Measurements from ENCODE around the gene ABCC8. TPM values are rescaled to one million over a fixed set of nuclear protein-coding genes. Genes with fewer than 3 reads are reported as not detected.

ABCC8 gene
- total and polyA plus RNA-seq, 2 experiments from 2014 or later: 2.0 to 3.4 TPM

DNA sequence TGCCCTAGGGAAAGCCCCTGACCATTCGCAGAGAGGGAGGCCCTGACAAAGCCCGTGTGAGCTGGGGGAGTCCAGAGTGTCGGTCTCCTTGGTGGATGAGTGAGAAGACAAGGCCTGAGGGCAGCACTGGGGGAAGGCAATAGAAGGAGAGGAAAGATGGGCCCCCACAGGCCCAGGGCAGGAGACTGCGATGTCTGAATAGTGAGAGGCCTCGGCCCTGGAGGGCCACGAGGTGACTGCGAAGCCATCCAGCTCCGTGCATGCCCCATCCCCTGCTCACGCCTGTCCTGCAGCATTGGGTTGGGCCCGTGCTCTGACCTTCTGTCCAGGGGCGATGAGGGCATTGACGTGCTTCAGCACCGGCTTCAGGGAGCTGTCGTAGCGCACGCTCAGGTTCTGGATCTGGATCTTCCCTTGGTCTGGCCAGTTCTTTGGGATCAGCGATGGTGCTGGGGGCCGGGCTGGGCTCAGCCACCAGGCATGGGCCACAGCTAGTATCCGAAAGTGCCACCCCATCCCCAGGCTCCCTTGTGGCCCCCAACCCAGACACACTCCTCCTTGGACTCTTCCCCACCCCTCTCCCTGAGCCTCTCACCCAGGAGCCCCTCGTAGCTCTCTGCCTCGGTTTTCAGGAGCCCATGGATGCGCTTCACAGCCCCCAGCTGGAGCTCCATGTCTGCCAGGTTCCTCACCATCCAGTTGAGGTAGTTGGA is 79.9 kb downstream of the ABCC8 start (continued):
- TF ChIP-seq, protein P1, sequence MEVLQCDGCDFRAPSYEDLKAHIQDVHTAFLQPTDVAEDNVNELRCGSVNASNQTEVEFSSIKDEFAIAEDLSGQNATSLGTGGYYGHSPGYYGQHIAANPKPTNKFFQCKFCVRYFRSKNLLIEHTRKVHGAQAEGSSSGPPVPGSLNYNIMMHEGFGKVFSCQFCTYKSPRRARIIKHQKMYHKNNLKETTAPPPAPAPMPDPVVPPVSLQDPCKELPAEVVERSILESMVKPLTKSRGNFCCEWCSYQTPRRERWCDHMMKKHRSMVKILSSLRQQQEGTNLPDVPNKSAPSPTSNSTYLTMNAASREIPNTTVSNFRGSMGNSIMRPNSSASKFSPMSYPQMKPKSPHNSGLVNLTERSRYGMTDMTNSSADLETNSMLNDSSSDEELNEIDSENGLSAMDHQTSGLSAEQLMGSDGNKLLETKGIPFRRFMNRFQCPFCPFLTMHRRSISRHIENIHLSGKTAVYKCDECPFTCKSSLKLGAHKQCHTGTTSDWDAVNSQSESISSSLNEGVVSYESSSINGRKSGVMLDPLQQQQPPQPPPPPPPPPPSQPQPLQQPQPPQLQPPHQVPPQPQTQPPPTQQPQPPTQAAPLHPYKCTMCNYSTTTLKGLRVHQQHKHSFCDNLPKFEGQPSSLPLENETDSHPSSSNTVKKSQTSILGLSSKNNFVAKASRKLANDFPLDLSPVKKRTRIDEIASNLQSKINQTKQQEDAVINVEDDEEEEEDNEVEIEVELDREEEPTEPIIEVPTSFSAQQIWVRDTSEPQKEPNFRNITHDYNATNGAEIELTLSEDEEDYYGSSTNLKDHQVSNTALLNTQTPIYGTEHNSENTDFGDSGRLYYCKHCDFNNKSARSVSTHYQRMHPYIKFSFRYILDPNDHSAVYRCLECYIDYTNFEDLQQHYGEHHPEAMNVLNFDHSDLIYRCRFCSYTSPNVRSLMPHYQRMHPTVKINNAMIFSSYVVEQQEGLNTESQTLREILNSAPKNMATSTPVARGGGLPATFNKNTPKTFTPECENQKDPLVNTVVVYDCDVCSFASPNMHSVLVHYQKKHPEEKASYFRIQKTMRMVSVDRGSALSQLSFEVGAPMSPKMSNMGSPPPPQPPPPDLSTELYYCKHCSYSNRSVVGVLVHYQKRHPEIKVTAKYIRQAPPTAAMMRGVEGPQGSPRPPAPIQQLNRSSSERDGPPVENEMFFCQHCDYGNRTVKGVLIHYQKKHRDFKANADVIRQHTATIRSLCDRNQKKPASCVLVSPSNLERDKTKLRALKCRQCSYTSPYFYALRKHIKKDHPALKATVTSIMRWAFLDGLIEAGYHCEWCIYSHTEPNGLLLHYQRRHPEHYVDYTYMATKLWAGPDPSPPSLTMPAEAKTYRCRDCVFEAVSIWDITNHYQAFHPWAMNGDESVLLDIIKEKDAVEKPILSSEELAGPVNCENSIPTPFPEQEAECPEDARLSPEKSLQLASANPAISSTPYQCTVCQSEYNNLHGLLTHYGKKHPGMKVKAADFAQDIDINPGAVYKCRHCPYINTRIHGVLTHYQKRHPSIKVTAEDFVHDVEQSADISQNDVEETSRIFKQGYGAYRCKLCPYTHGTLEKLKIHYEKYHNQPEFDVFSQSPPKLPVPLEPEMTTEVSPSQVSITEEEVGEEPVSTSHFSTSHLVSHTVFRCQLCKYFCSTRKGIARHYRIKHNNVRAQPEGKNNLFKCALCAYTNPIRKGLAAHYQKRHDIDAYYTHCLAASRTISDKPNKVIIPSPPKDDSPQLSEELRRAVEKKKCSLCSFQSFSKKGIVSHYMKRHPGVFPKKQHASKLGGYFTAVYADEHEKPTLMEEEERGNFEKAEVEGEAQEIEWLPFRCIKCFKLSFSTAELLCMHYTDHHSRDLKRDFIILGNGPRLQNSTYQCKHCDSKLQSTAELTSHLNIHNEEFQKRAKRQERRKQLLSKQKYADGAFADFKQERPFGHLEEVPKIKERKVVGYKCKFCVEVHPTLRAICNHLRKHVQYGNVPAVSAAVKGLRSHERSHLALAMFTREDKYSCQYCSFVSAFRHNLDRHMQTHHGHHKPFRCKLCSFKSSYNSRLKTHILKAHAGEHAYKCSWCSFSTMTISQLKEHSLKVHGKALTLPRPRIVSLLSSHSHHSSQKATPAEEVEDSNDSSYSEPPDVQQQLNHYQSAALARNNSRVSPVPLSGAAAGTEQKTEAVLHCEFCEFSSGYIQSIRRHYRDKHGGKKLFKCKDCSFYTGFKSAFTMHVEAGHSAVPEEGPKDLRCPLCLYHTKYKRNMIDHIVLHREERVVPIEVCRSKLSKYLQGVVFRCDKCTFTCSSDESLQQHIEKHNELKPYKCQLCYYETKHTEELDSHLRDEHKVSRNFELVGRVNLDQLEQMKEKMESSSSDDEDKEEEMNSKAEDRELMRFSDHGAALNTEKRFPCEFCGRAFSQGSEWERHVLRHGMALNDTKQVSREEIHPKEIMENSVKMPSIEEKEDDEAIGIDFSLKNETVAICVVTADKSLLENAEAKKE (CRISPR knock-in tag; IDR thresholded peaks at IDR 0.05): no peak
- TF ChIP-seq ZNF114 (CRISPR knock-in tag; IDR thresholded peaks at IDR 0.05) (no peak), CTCF (conservative IDR thresholded peaks at IDR 0.05; ENCODE audit: low read depth in 2 of 2) (no peak), CREB1 (CRISPR knock-in tag; IDR thresholded peaks at IDR 0.05; ENCODE audit: low read depth) (no peak), STAT1 (IDR thresholded peaks at IDR 0.05; ENCODE audit: unreplicated experiment) (no peak), EZH2phosphoT487 (IDR thresholded peaks at IDR 0.05; ENCODE audit: unreplicated experiment) (no peak), ZNF331 (CRISPR knock-in tag; IDR thresholded peaks at IDR 0.05; ENCODE audit: low read depth) (no peak), POLR2AphosphoS5 (IDR thresholded peaks at IDR 0.05; ENCODE audit: low read depth) (no peak)
- TF ChIP-seq, protein P2, sequence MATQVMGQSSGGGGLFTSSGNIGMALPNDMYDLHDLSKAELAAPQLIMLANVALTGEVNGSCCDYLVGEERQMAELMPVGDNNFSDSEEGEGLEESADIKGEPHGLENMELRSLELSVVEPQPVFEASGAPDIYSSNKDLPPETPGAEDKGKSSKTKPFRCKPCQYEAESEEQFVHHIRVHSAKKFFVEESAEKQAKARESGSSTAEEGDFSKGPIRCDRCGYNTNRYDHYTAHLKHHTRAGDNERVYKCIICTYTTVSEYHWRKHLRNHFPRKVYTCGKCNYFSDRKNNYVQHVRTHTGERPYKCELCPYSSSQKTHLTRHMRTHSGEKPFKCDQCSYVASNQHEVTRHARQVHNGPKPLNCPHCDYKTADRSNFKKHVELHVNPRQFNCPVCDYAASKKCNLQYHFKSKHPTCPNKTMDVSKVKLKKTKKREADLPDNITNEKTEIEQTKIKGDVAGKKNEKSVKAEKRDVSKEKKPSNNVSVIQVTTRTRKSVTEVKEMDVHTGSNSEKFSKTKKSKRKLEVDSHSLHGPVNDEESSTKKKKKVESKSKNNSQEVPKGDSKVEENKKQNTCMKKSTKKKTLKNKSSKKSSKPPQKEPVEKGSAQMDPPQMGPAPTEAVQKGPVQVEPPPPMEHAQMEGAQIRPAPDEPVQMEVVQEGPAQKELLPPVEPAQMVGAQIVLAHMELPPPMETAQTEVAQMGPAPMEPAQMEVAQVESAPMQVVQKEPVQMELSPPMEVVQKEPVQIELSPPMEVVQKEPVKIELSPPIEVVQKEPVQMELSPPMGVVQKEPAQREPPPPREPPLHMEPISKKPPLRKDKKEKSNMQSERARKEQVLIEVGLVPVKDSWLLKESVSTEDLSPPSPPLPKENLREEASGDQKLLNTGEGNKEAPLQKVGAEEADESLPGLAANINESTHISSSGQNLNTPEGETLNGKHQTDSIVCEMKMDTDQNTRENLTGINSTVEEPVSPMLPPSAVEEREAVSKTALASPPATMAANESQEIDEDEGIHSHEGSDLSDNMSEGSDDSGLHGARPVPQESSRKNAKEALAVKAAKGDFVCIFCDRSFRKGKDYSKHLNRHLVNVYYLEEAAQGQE (IDR thresholded peaks at IDR 0.05; ENCODE audit: unreplicated experiment): no peak
